Subcutaneous abdominal adipose tissue (tissue), 5 donors: ENCODE measurements around the gene SCMH1.
A peak's percentile ranks its signal among the peaks of the same experiment; 100 is the strongest.
"Not testable (repeated sequence)": the region's sequence is repeated elsewhere in the genome, so short reads cannot be mapped to it uniquely, and the experiment has no call there.

Experiments
- H3K27ac ChIP-seq: one replicate; pipeline ENCODE4 v1.7.0; 2013; ENCODE audit warnings: low read depth, mild to moderate bottlenecking, inconsistent platforms, low read length, moderate library complexity
- H3K27me3 ChIP-seq, 5 donors: one replicate each; pipeline ENCODE4 v1.7.0; 2013; ENCODE audit warnings: low read length in 5 of 5, inconsistent platforms in 1 of 5; ENCODE audit not compliant: control insufficient read depth in 5 of 5, insufficient read depth in 4 of 5
- H3K36me3 ChIP-seq, 5 donors: one replicate each; pipeline ENCODE4 v1.7.0; 2013; ENCODE audit warnings: low read length in 5 of 5; ENCODE audit not compliant: control insufficient read depth in 5 of 5, insufficient read depth in 5 of 5
- H3K4me1 ChIP-seq, 5 donors: one replicate each; pipeline ENCODE4 v1.7.0; 2013; ENCODE audit warnings: low read length in 5 of 5, mild to moderate bottlenecking in 3 of 5, moderate library complexity in 1 of 5; ENCODE audit not compliant: control insufficient read depth in 5 of 5, insufficient read depth in 5 of 5
- H3K4me3 ChIP-seq, 5 donors: one replicate each; pipeline ENCODE4 v1.7.0; 2013; ENCODE audit warnings: low read length in 5 of 5, low read depth in 1 of 5
- H3K9ac ChIP-seq, 5 donors: one replicate each; pipeline ENCODE4 v1.7.0; 2013; ENCODE audit warnings: low read length in 5 of 5, mild to moderate bottlenecking in 4 of 5, moderate library complexity in 3 of 5
- H3K9me3 ChIP-seq, 5 donors: one replicate each; pipeline ENCODE4 v1.7.0; 2013; ENCODE audit warnings: low read length in 5 of 5; ENCODE audit not compliant: control insufficient read depth in 5 of 5
- donor health status: healthy.
- donor health status: healthy.
- donor health status: healthy.
- donor health status: healthy.
- donor health status: healthy.

SCMH1 gene

GRCh38 chr1:41238311-41238988, 3.7 kb downstream of the SCMH1 start:
- Histone ChIP-seq H3K9ac (peak overlapping the region in 1 of 5 donors; percentile 10), H3K27ac (no peak overlapping the region), H3K4me3 (no peak overlapping the region), H3K36me3 (no peaks in the 10 kb centered on the region), H3K4me1 (peaks cover 0 to 37% (median 27%) of the 10 kb centered on the region in 5 donors), H3K27me3 (no peaks in the 10 kb centered on the region), H3K9me3 (no peaks in the 10 kb centered on the region)

- no peaks in the 10 kb centered on the region for H3K36me3 ChIP-seq
- no peaks in the 10 kb centered on the region for H3K27me3 ChIP-seq
- no peak overlapping the region for H3K27ac ChIP-seq
- H3K9ac ChIP-seq = no peak overlapping the region
- no peaks in the 10 kb centered on the region for H3K9me3 ChIP-seq
- H3K4me3 ChIP-seq = no peak overlapping the region
- peaks cover 0 to 36% (median 21%) of the 10 kb centered on the region in 5 donors for H3K4me1 ChIP-seq
These were observed 5.3 kb downstream of the SCMH1 start for GRCh38 chr1:41236781-41237180.

GRCh38 chr1:41235893-41236292, 6.2 kb downstream of the SCMH1 start:
- peaks cover 0 to 31% (median 17%) of the 10 kb centered on the region in 5 donors for H3K4me1 ChIP-seq
- H3K27me3 ChIP-seq = no peaks in the 10 kb centered on the region
- H3K9me3 ChIP-seq = no peaks in the 10 kb centered on the region
- H3K4me3 ChIP-seq = no peak overlapping the region
- H3K9ac ChIP-seq = no peak overlapping the region
- no peaks in the 10 kb centered on the region for H3K36me3 ChIP-seq
- no peak overlapping the region for H3K27ac ChIP-seq

- Histone ChIP-seq H3K4me3 (no peak overlapping the region), H3K27me3 (no peaks in the 10 kb centered on the region), H3K27ac (no peak overlapping the region), H3K9me3 (no peaks in the 10 kb centered on the region), H3K36me3 (no peaks in the 10 kb centered on the region), H3K9ac (no peak overlapping the region), H3K4me1 (peaks cover 0 to 15% (median 7%) of the 10 kb centered on the region in 5 donors)
These were observed 8.4 kb downstream of the SCMH1 start for GRCh38 chr1:41233708-41234107.

- Histone ChIP-seq H3K4me1 (peaks cover 0 to 15% (median 7%) of the 10 kb centered on the region in 5 donors), H3K9me3 (no peaks in the 10 kb centered on the region), H3K9ac (no peak overlapping the region), H3K27ac (no peak overlapping the region), H3K4me3 (no peak overlapping the region), H3K36me3 (no peaks in the 10 kb centered on the region), H3K27me3 (no peaks in the 10 kb centered on the region)
These were observed 9.8 kb downstream of the SCMH1 start for GRCh38 chr1:41232305-41232704.

- H3K27ac ChIP-seq = no peak overlapping the region
- no peak overlapping the region for H3K9ac ChIP-seq
- H3K4me1 ChIP-seq = peaks cover 0 to 15% (median 7%) of the 10 kb centered on the region in 5 donors
- H3K36me3 ChIP-seq = no peaks in the 10 kb centered on the region
- no peaks in the 10 kb centered on the region for H3K27me3 ChIP-seq
- H3K9me3 ChIP-seq = no peaks in the 10 kb centered on the region
- no peak overlapping the region for H3K4me3 ChIP-seq
These were observed 11.4 kb downstream of the SCMH1 start for GRCh38 chr1:41230656-41231055.

- peaks cover 0 to 15% (median 3%) of the 10 kb centered on the region in 5 donors for H3K4me1 ChIP-seq
- not testable (repeated sequence) for H3K36me3 ChIP-seq, H3K9me3 ChIP-seq, H3K27ac ChIP-seq, H3K27me3 ChIP-seq, H3K9ac ChIP-seq, H3K4me3 ChIP-seq
These were observed 12.9 kb downstream of the SCMH1 start for GRCh38 chr1:41229219-41229618.

GRCh38 chr1:41226815-41227434, 15.2 kb downstream of the SCMH1 start:
- no peaks in the 10 kb centered on the region for H3K36me3 ChIP-seq
- peaks cover 0 to under 1% (median 0%) of the 10 kb centered on the region in 5 donors for H3K4me1 ChIP-seq
- no peaks in the 10 kb centered on the region for H3K27me3 ChIP-seq
- no peak overlapping the region for H3K9ac ChIP-seq
- H3K9me3 ChIP-seq = no peaks in the 10 kb centered on the region
- no peak overlapping the region for H3K4me3 ChIP-seq
- no peak overlapping the region for H3K27ac ChIP-seq

- Histone ChIP-seq H3K27ac (no peak overlapping the region), H3K4me1 (no peaks in the 10 kb centered on the region), H3K4me3 (no peak overlapping the region), H3K9ac (no peak overlapping the region), H3K9me3 (no peaks in the 10 kb centered on the region), H3K27me3 (no peaks in the 10 kb centered on the region), H3K36me3 (no peaks in the 10 kb centered on the region)
These were observed 16.6 kb downstream of the SCMH1 start for GRCh38 chr1:41225495-41225894.

GRCh38 chr1:41222496-41222895, 19.6 kb downstream of the SCMH1 start:
- H3K9me3 ChIP-seq = peaks cover 0 to 4% (median under 1%) of the 10 kb centered on the region in 5 donors
- H3K9ac ChIP-seq = no peak overlapping the region
- H3K27me3 ChIP-seq = no peaks in the 10 kb centered on the region
- H3K4me3 ChIP-seq = no peak overlapping the region
- no peaks in the 10 kb centered on the region for H3K36me3 ChIP-seq
- H3K4me1 ChIP-seq = no peaks in the 10 kb centered on the region
- no peak overlapping the region for H3K27ac ChIP-seq
